H1 (cell line): ENCODE results near the gene ETNPPL. TPM values are rescaled to one million over a fixed set of nuclear protein-coding genes. Genes with fewer than 3 reads are reported as not detected.

Source experiments
- GTF2F1 ChIP-seq: IDR thresholded peaks from 2 replicates; pipeline ENCODE4 v1.6.1; 2012; ENCODE audit warnings: low read depth, low read length, improper control_type of control experiment, borderline replicate concordance
- RFX5 ChIP-seq: IDR thresholded peaks from 2 replicates; pipeline ENCODE4 v1.6.1; 2011; ENCODE audit warnings: low read depth, low read length, improper control_type of control experiment, borderline replicate concordance
- polyA plus RNA-seq, 7 experiments: library from polyadenylated mRNA; depleted of rRNA in 3 of 7; stranded (reverse) in 5 of 7; unstranded in 2 of 7; fragments of >200 nt in 5 of 7; fragments of 200-250 nt in 2 of 7; gene quantifications; 1 replicate in 5 of 7; 2 replicates in 1 of 7; 4 replicates in 1 of 7; pipeline versions ENCODE4 v1.2.1 to v1.2.3, GENCODE V29; 2011 to 2013; ENCODE audit warnings: missing spikeins in 2 of 7, mixed read lengths in 2 of 7
- total RNA-seq: library from RNA; stranded (reverse); fragmentation: NEBNext Ultra II Directional; extraction: Animal tissue kit (Norgen Biotek cat#: 25700); gene quantifications from 2 replicates; pipeline ENCODE4 v1.2.1, GENCODE V29; 2021
- TF ChIP-seq, protein P1 (sequence below): fragments of 300-600 bp; sonication (generic); IDR thresholded peaks from 2 replicates; pipeline ENCODE4 v1.7.1; 2012; ENCODE audit warnings: low read length, moderate library complexity, mild to moderate bottlenecking, inconsistent platforms; ENCODE audit not compliant: insufficient replicate concordance

Gene ETNPPL
- total and polyA plus RNA-seq, 2 of the 8 experiments (the other 6 are each of a cell fraction or from before 2014, with no cell fraction given) = 0.80 to 2.5 TPM

DNA sequence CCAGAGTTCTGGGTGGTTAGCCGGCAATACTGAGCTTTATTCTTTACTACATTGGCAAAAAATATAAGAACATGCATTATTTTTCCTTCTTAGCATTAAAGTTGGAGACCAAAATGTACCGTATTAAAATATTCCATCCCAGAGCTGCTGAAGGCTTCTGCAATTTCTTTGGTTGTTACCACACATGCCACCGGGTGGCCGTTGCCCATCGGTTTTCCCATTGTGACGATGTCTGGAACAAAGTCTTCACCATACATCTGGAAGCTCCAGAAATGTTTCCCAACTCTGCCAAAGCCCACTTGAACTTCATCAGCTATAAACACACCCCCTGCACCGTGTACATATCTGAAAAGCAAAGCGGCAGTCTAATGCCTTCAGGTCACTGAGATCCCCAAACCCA lies 13.7 kb downstream of the ETNPPL start (continued):
- TF ChIP-seq, protein P1, sequence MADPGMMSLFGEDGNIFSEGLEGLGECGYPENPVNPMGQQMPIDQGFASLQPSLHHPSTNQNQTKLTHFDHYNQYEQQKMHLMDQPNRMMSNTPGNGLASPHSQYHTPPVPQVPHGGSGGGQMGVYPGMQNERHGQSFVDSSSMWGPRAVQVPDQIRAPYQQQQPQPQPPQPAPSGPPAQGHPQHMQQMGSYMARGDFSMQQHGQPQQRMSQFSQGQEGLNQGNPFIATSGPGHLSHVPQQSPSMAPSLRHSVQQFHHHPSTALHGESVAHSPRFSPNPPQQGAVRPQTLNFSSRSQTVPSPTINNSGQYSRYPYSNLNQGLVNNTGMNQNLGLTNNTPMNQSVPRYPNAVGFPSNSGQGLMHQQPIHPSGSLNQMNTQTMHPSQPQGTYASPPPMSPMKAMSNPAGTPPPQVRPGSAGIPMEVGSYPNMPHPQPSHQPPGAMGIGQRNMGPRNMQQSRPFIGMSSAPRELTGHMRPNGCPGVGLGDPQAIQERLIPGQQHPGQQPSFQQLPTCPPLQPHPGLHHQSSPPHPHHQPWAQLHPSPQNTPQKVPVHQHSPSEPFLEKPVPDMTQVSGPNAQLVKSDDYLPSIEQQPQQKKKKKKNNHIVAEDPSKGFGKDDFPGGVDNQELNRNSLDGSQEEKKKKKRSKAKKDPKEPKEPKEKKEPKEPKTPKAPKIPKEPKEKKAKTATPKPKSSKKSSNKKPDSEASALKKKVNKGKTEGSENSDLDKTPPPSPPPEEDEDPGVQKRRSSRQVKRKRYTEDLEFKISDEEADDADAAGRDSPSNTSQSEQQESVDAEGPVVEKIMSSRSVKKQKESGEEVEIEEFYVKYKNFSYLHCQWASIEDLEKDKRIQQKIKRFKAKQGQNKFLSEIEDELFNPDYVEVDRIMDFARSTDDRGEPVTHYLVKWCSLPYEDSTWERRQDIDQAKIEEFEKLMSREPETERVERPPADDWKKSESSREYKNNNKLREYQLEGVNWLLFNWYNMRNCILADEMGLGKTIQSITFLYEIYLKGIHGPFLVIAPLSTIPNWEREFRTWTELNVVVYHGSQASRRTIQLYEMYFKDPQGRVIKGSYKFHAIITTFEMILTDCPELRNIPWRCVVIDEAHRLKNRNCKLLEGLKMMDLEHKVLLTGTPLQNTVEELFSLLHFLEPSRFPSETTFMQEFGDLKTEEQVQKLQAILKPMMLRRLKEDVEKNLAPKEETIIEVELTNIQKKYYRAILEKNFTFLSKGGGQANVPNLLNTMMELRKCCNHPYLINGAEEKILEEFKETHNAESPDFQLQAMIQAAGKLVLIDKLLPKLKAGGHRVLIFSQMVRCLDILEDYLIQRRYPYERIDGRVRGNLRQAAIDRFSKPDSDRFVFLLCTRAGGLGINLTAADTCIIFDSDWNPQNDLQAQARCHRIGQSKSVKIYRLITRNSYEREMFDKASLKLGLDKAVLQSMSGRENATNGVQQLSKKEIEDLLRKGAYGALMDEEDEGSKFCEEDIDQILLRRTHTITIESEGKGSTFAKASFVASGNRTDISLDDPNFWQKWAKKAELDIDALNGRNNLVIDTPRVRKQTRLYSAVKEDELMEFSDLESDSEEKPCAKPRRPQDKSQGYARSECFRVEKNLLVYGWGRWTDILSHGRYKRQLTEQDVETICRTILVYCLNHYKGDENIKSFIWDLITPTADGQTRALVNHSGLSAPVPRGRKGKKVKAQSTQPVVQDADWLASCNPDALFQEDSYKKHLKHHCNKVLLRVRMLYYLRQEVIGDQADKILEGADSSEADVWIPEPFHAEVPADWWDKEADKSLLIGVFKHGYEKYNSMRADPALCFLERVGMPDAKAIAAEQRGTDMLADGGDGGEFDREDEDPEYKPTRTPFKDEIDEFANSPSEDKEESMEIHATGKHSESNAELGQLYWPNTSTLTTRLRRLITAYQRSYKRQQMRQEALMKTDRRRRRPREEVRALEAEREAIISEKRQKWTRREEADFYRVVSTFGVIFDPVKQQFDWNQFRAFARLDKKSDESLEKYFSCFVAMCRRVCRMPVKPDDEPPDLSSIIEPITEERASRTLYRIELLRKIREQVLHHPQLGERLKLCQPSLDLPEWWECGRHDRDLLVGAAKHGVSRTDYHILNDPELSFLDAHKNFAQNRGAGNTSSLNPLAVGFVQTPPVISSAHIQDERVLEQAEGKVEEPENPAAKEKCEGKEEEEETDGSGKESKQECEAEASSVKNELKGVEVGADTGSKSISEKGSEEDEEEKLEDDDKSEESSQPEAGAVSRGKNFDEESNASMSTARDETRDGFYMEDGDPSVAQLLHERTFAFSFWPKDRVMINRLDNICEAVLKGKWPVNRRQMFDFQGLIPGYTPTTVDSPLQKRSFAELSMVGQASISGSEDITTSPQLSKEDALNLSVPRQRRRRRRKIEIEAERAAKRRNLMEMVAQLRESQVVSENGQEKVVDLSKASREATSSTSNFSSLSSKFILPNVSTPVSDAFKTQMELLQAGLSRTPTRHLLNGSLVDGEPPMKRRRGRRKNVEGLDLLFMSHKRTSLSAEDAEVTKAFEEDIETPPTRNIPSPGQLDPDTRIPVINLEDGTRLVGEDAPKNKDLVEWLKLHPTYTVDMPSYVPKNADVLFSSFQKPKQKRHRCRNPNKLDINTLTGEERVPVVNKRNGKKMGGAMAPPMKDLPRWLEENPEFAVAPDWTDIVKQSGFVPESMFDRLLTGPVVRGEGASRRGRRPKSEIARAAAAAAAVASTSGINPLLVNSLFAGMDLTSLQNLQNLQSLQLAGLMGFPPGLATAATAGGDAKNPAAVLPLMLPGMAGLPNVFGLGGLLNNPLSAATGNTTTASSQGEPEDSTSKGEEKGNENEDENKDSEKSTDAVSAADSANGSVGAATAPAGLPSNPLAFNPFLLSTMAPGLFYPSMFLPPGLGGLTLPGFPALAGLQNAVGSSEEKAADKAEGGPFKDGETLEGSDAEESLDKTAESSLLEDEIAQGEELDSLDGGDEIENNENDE = no peak
- no peak for TF ChIP-seq GTF2F1
- no peak for TF ChIP-seq RFX5
